HG03565 (cell line): ENCODE data around the gene MALT1.
"Not testable (repeated sequence)": the region's sequence is repeated elsewhere in the genome, so short reads cannot be mapped to it uniquely, and the experiment has no call there.

Experiments
- ATAC-seq: cut with Tn5 transposase; IDR thresholded peaks from one replicate; pipeline ENCODE4 v1.9.1; 2021; ENCODE audit warnings: mild to moderate bottlenecking, moderate library complexity; ENCODE audit not compliant: unreplicated experiment

Gene MALT1

GRCh38 chr18:58728719-58729118, 57.5 kb downstream of the MALT1 start:
- no peak for ATAC-seq

- ATAC-seq, result no peak
Measured at GRCh38 chr18:58730618-58731017, 59.4 kb downstream of the MALT1 start.

DNA sequence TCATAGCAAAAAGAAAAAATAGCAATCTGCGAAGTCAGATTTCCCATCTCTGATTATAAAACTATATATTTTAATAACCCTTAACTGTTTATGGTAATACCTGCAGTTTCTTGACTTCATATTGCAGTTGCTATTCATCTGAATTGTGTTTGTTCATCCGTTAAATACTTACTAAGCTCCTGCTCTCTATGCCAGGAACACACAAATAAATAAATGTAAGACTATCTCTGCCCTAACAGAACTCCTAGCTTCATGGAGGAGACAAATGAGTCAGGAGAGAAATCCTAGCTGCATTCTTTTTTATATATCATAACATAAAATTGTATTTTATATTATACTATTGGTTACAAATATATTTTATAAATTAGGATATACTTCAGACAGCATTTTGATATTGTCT, 61.2 kb downstream of the MALT1 start:
- ATAC-seq, result no peak

DNA sequence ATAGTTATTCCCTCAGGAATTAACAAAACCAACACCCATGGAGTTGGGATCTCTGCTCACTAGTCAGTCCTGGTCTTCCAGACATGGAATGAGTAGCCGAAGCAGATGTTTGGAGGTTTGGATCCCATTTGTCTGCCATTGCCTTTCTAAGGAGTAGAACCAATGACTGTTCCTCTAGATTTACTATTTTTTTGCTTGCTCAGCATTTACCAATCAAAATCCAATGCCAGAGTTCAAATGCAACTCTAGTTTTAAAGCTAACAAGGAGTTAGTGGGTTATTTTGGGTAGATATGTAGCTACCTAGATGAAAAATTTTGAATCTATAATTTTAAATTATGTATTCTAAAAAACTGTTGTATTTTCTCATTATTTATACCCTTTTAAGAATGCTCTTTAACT, 62.6 kb downstream of the MALT1 start:
- ATAC-seq, result no peak

- ATAC-seq, result no peak
Measured at GRCh38 chr18:58738322-58738721, 67.1 kb downstream of the MALT1 start.

DNA sequence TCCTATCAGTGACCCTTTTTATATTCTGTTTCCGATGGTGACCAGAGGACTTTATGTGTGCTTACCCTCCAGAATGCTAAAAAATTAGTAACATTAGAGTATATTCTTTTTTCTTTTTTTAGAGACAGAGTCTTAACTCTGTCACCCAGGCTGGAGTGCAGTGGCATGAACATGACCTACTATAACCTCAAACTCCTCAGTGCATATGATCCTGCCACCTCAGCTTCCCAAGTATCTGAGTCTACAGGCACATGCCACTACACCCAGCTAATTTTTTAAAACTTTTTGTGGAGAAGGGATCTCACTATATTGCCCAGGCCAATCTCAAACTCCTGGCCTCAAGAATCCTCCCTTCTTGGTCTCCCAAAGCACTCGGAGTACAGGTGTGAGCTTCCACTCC, 74.6 kb downstream of the MALT1 start:
- ATAC-seq, result no peak

- no peak for ATAC-seq
Measured at GRCh38 chr18:58748899-58749595, 77.8 kb downstream of the MALT1 start.

DNA sequence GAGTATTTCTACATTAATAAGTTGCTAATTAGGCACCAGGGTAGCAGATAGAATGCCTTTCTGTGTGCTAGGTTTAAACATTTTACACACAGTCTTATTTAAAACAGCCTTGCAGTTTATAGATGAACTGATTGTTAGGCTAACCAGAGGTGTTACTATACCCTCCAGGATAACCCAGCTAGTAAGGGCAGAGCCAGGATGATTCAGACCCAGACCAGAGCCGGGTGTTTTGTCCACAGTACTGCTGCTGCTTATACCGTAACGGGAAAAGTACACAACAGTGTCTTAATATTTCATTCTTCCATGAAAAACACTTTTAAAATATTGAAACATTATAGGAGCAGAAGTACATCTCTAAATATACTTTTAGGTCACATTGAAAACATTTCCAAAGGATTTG, 82.7 kb downstream of the MALT1 start:
- ATAC-seq, result no peak

DNA sequence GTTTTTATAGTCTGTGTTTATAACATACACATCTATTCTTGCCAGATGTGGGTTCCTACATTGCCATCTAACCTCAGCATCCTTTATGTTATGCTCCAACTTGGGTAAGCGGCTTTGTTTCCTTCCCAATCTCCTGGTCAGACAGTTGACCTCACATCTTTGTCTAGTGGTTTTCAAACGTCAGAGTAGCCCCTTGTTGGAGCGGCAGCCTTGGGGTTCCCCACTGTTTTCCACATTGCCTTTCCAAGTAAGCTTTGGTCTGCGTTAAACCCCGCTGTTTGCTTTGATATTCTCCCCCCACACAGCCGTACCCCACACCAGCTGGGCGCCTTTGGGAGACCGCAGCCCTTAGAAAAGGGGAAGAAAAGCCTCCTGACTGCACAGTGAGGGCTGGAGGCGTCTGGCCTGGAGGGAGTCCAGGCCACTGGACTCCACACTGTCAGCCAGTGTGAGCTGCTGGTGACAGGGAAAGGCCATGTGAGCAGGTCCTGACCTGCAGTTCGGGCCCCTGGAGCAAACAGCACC, 83.3 kb downstream of the MALT1 start:
- no peak for ATAC-seq

GRCh38 chr18:58755304-58756010, 84.2 kb downstream of the MALT1 start:
- no peak for ATAC-seq

- ATAC-seq, result no peak
Measured at GRCh38 chr18:58756148-58756547, 84.9 kb downstream of the MALT1 start.

- ATAC-seq, result no peak
Measured at GRCh38 chr18:58756596-58757240, 85.5 kb downstream of the MALT1 start.

- ATAC-seq, result not testable (repeated sequence)
Measured at GRCh38 chr18:58757351-58757750, 86.1 kb downstream of the MALT1 start.

DNA sequence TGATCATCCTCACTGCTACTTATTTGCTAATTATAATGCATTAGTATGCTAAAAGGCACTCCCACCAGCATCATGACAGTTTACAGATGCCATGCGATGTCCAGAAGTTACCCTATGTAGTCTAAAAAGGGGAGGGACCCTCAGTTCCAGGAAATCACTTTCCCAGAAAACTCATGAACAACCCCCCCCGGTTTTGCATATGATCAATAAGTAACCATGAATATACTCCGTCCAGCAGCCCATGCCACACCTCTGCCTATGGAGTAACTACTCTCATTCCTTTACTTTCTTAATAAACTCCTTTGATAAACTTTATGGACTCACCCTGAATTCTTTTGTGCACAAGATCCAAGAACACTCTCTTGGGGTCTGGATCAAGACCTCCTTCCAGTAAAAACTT, 86.8 kb downstream of the MALT1 start:
- ATAC-seq, result no peak

GRCh38 chr18:58758606-58759005, 87.3 kb downstream of the MALT1 start:
- no peak for ATAC-seq

DNA sequence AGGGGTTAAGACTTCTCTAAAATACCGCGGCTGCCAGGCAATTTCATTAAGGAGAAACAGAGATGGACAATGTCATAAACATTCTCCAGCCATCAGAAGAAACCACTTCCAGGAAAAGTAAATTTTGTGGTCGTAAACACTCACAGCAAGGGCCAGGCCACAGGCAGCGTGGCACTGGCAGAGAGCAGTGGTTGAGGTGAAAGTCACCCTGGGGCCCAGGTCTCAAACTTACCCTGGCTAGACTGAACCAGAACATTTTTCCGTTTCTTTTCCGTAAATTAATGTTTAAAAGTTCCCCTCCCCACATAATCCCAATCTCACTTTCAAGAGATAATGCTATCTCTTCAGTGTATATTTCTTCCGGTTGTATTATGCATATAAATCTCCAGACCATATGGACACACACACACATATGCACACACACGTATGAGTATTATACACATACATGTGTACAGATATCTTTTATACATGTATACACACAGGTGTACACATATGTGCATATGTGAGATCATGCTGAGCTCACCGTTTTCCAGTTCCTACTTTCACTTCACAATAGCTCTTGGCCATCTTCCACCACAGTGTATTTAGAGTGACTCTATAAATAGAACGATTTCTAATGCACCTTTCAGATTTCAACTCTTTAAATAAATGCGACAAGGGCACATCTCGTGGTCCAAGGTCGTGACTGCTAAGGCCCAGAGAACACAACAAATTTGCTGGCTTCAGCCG, 90.1 kb downstream of the MALT1 start:
- ATAC-seq, result peak; percentile 68

DNA sequence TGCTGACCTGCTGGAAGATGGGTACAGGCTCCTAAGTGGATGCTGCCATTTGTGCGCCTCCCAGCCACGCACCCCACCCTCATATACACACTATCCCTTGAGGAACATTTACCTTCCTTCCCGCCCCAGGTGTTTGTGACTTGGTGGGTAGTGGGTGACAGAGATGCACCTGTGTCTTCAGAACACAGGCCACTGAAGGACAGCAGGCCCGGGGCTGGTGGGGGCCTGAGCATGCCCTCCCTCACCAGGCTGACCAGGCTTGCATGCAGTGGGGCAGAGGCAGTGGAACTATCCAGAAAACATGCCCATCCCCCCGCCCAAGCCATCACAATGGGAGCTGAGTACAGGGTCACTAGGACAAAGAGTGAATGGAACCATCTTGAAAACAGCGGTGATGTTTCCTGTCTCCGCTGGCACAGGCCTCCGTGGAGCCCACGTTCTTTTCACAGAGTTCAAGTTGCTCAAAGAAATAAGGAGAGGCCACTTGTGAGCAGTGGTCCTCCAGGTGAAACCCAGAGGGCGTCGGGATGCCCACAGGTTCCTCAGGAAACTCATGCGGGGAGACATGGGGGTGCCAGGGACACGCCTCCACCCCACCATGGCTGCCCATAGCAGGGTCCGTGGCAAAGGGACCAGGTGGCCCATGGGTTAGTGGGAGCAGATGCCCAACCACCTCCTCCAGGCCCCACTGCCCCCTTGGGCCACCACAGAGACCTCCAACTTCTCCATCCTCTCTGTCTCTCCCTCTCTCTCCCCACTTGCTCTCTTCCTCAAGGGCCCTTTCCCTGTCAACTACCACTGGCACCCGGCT, 90.9 kb downstream of the MALT1 start:
- no peak for ATAC-seq

- no peak for ATAC-seq
Measured at GRCh38 chr18:58762781-58763171, 91.5 kb downstream of the MALT1 start.

GRCh38 chr18:58766164-58766563, 94.9 kb downstream of the MALT1 start:
- no peak for ATAC-seq

- ATAC-seq, result no peak
Measured at GRCh38 chr18:58766946-58767345, 95.7 kb downstream of the MALT1 start.
